Left lung (tissue), 10 donors: ENCODE data around the gene DNHD1. TPM values are rescaled to one million over a fixed set of nuclear protein-coding genes. Genes with fewer than 3 reads are reported as not detected.

ENCODE experiments used
- ATAC-seq: fragments of 200-7000 bp; cut with Tn5 transposase; one replicate; pipeline ENCODE4 v1.9.1; 2020; ENCODE audit warnings: moderate library complexity
- DNase-seq, 4 donors: peaks; one replicate each; pipeline ENCODE4 v3.0.0-alpha.2; 2013 to 2020
- H3K27ac ChIP-seq, 2 donors: fragments of 200-600 bp; sonication (generic) in 1 of 2; one replicate each; pipeline versions ENCODE4 v1.5.0 to v1.8.0; 2020 to 2021
- H3K27me3 ChIP-seq, 2 donors: fragments of 200-600 bp; sonication (generic) in 1 of 2; one replicate each; pipeline versions ENCODE4 v1.5.0 to v1.8.0; 2020 to 2021
- H3K36me3 ChIP-seq, 2 donors: fragments of 200-600 bp; sonication (generic) in 1 of 2; one replicate each; pipeline versions ENCODE4 v1.5.0 to v1.8.0; 2020 to 2021
- H3K4me1 ChIP-seq, 2 donors: fragments of 200-600 bp; one replicate each; pipeline ENCODE4 v1.8.0; 2021
- H3K4me3 ChIP-seq, 2 donors: fragments of 200-600 bp; sonication (generic) in 1 of 2; one replicate each; pipeline versions ENCODE4 v1.5.0 to v1.8.0; 2020 to 2021; ENCODE audit warnings: mild to moderate bottlenecking in 1 of 2
- H3K9me3 ChIP-seq, 2 donors: fragments of 200-600 bp; sonication (generic) in 1 of 2; one replicate each; pipeline versions ENCODE4 v1.5.0 to v1.8.0; 2020 to 2021
- CTCF ChIP-seq, 2 donors: fragments of 200-600 bp; sonication (generic) in 1 of 2; IDR thresholded peaks; one replicate each; pipeline versions ENCODE4 v1.5.0 to v1.8.0; 2021; ENCODE audit warnings: antibody characterized with exemption in 2 of 2
- intact Hi-C, 2 donors: fragments of 100-400 bp; cut with DNase I; formaldehyde crosslinking; loops; one replicate each; pipeline versions ENCODE4 v1.11.2 to v1.14.2; 2022
- polyA plus RNA-seq, 6 donors: library from polyadenylated mRNA; unstranded; fragments of 120-200 nt; gene quantifications; one replicate each; pipeline ENCODE4 v1.2.1, GENCODE V29; 2013; ENCODE audit not compliant: insufficient read length in 6 of 6
- total RNA-seq, 2 donors: library from RNA; stranded (reverse); fragmentation: NEBNext Ultra II Directional; extraction: Animal tissue kit (Norgen Biotek cat#: 25700); gene quantifications; one replicate each; pipeline ENCODE4 v1.2.1, GENCODE V29; 2021
- donor health status: DM: no; HTN: yes; CAD: no.
- donor health status: DM: no; HTN: no; CAD: no.

The DNHD1 gene
- total and polyA plus RNA-seq, 8 donors: 7.1 to 18.6 (median 15.5) TPM

DNA sequence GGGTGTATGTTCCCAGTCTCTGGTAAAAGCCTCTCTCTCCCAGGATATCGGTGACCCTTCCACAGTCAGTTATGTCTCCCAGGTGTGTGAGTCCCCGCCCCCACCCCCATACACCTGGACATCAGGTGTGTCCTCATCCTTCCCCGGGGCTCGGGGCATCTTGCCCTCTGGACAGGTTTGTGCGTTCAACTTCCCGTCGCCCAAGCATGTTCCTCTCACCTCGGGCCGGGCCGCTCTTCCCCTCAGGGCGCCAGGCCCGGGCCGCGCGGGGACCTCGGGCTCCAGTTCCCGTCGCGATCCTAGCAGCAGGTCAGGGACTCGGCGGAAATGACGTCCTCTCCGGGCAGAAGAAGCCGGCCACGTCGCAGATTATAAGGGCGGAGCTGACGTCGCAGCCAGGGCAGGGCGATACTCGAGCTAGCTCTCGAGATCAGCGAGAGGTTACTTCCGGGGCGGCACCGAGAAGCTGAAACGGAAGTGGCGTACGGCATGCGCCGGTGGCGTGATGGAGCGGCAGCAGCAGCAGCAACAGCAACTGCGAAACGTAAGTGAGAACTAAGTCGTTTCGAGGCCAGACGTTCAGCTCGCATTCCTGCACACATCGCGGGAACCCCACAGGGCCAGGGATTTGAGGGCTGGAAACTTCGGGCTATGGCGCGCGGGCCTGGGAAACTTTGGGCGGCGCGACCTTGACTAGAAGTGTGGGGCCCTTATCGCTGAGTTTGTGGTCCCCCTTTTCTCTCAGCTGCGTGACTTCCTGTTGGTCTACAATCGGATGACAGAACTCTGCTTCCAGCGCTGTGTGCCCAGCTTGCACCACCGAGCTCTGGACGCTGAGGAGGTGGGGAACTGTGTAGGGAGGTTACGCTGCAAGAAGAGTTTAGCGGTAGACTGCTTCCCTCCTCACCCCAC is 15.8 kb upstream of the DNHD1 start, which contains the start of the genes ARFIP2 and TIMM10B:
TSS of gene ARFIP2 (minus strand) at position 320 of the 912 bp plus-strand sequence. CDS start 910 bp downstream, outside the sequence.
TSS of gene TIMM10B (plus strand) at position 490 of the 912 bp plus-strand sequence. CDS start at position 506, 16 bp downstream.
- no peak for TF ChIP-seq CTCF (IDR thresholded peaks at IDR 0.05)
- Histone ChIP-seq H3K27me3 (no peaks in the 10 kb centered on the region), H3K4me1 (peaks cover 15 to 42% of the 10 kb centered on the region in 2 donors), H3K36me3 (peaks cover 0 to 68% of the 10 kb centered on the region in 2 donors), H3K9me3 (no peaks in the 10 kb centered on the region), H3K4me3 (peak within 1 kb of the TSS; percentile 70 to 74), H3K27ac (peak within 1 kb of the TSS; percentile 93 to 96)
- ATAC-seq: peak; percentile 98
- DNase-seq: peak; percentile 98 to 99 (median 99)
- intact Hi-C loops: no loop called here

DNA sequence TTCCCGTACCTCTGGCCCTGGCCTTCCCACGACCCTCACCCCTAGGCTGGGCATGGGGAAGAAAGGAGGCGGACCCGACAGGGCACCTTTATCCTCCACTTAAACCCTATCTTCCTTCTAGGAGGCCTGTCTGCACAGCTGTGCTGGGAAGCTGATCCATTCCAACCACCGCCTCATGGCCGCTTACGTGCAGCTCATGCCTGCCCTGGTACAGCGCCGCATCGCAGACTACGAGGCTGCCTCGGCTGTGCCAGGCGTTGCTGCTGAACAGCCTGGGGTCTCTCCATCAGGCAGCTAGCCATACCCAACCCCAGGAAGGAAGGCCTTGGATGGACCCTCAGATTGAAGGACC is 15.2 kb upstream of the DNHD1 start:
- intact Hi-C loops: no loop called here
- H3K4me3 ChIP-seq: peak overlapping the region; percentile 70 to 74
- peaks cover 0 to 68% of the 10 kb centered on the region in 2 donors for H3K36me3 ChIP-seq
- peaks cover 15 to 42% of the 10 kb centered on the region in 2 donors for H3K4me1 ChIP-seq
- no peak for TF ChIP-seq CTCF (IDR thresholded peaks at IDR 0.05)
- peak in 2 of 4 donors; percentile 12 to 76 for DNase-seq
- H3K27ac ChIP-seq: peak overlapping the region; percentile 93 to 96
- no peaks in the 10 kb centered on the region for H3K27me3 ChIP-seq
- ATAC-seq: peak; percentile 28
- H3K9me3 ChIP-seq: no peaks in the 10 kb centered on the region

DNA sequence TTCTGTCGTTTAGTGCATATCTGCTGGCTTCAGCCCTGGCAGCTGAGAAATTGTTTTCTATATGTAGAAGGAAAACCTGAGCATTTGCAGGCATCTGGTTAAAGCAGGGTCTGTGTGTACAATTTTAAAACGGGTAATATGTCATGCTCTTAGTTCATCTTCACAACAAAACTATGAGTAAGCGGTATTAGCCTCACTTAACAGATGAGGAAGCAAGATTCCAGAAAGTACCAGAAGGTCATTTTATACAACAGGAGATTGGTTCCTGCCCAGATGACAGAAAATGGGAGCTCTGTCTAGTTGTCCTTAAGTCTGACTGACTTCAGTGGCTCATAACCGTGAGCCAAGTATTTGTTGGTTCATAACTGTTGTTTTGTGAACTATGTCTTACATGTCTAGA is 14.6 kb upstream of the DNHD1 start:
- H3K4me3 ChIP-seq: peak overlapping the region; percentile 70 to 74
- no peaks in the 10 kb centered on the region for H3K9me3 ChIP-seq
- peaks cover 15 to 42% of the 10 kb centered on the region in 2 donors for H3K4me1 ChIP-seq
- no peak for TF ChIP-seq CTCF (IDR thresholded peaks at IDR 0.05)
- DNase-seq (no peak), ATAC-seq (no peak)
- peak overlapping the region in 1 of 2 donors; percentile 96 for H3K27ac ChIP-seq
- intact Hi-C loops: no loop called here
- no peaks in the 10 kb centered on the region for H3K27me3 ChIP-seq
- H3K36me3 ChIP-seq: peaks cover 0 to 66% of the 10 kb centered on the region in 2 donors

DNA sequence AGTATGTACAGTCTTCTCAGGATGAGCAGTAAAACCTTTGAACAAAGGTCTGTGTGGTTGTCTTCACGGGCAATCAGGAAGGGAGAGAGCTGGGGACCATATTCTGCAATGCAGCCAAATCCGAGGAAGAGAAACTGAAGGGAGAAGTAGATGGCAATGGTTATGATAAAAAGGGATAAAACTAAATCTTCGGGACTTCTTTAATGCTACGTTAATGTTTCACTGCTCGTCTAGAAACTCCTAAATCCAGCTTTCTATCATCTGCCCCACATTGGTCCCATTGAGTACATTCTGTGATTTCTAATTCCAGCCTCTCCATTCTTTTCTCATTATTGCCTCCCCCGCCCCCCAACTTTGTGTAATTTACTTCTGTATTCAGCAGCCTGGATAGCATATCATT is 14.1 kb upstream of the DNHD1 start:
- Histone ChIP-seq H3K27me3 (no peaks in the 10 kb centered on the region), H3K4me3 (peak overlapping the region in 1 of 2 donors; percentile 70), H3K9me3 (no peaks in the 10 kb centered on the region), H3K36me3 (peaks cover 0 to 63% of the 10 kb centered on the region in 2 donors), H3K27ac (no peak overlapping the region), H3K4me1 (peaks cover 15 to 42% of the 10 kb centered on the region in 2 donors)
- intact Hi-C loops: no loop called here
- DNase-seq: no peak
- ATAC-seq: no peak
- no peak for TF ChIP-seq CTCF (IDR thresholded peaks at IDR 0.05)

DNA sequence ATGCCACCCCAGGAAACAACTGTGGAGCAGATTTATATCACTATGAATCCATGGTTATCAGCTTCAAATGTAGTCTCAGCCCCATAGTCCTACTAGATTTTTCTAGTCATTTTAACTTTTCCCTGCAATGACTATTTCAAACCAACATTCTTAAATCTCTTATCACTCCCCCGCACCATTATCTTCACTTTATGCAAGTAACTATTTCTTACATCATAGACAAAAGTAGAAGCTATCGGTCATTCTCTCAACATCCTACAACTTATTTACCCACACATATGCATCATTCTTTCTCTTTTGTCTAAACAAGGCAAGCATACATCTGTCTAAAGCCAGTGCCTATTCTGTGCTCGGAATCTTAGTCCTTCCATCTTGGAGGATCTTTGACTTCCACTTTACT is 11.4 kb upstream of the DNHD1 start:
- TF ChIP-seq CTCF (IDR thresholded peaks at IDR 0.05): no peak
- Histone ChIP-seq H3K4me3 (no peak overlapping the region), H3K27me3 (no peaks in the 10 kb centered on the region), H3K4me1 (peaks cover 7 to 26% of the 10 kb centered on the region in 2 donors), H3K36me3 (peaks cover 0 to 74% of the 10 kb centered on the region in 2 donors), H3K27ac (no peak overlapping the region), H3K9me3 (no peaks in the 10 kb centered on the region)
- ATAC-seq: no peak
- intact Hi-C loops: no loop called here
- no peak for DNase-seq
